Central memory CD8-positive, alpha-beta T cell (primary cell): Measurements from ENCODE around the gene CCDC74A.

ENCODE experiments used
- ATAC-seq: fragments of 150-1000 bp; cut with Tn5 transposase; replicated peaks from 2 replicates; pipeline ENCODE4 v1.10.0; 2022; ENCODE audit warnings: mild to moderate bottlenecking, moderate FRiP score, moderate number of reproducible peaks; ENCODE audit not compliant: poor library complexity, severe bottlenecking; ENCODE audit errors: extremely low read depth
- DNase-seq, 2 donors: peaks; one replicate each; pipeline ENCODE4 v3.0.0; 2021; ENCODE audit warnings: low spot score in 2 of 2
- H3K27ac Mint-ChIP-seq: one replicate; pipeline ENCODE4 v1.8.0; 2022; ENCODE audit warnings: low read depth, mild to moderate bottlenecking, moderate library complexity, mixed read lengths
- H3K27me3 Mint-ChIP-seq: one replicate; pipeline ENCODE4 v1.8.0; 2022; ENCODE audit warnings: mixed read lengths
- H3K36me3 Mint-ChIP-seq: one replicate; pipeline ENCODE4 v1.8.0; 2022; ENCODE audit warnings: mild to moderate bottlenecking, moderate library complexity, mixed read lengths; ENCODE audit not compliant: insufficient read depth
- H3K4me1 Mint-ChIP-seq: one replicate; pipeline ENCODE4 v1.8.0; 2022; ENCODE audit warnings: mixed read lengths
- H3K4me3 Mint-ChIP-seq: one replicate; pipeline ENCODE4 v1.8.0; 2022; ENCODE audit warnings: mild to moderate bottlenecking, moderate library complexity, mixed read lengths
- H3K9me3 Mint-ChIP-seq: one replicate; pipeline ENCODE4 v1.8.0; 2022; ENCODE audit warnings: mixed read lengths

The CCDC74A gene

DNA sequence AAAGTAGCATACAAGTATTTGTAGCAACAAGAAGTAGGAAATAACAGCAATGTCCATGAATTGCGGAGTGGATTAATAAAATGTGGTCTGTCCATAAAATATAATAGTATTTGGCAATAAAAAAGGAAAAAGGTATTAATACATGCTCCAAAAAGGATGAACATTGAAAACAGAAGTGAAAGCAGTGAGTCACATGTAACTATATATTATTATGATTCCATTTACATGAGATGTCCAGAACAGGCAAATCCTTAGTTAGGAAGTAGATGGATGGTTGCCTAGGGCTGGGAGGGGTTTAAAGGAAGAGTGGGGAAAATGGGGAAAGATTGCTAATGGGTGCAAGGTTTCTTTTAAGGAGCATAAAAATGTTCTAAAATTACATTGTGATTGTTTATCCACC is 44.5 kb downstream of the CCDC74A start:
- Mint-ChIP-seq H3K9me3 (no peaks in the 10 kb centered on the region), H3K27ac (no peak overlapping the region), H3K27me3 (peaks cover 72% of the 10 kb centered on the region), H3K36me3 (no peaks in the 10 kb centered on the region), H3K4me3 (no peak overlapping the region), H3K4me1 (no peaks in the 10 kb centered on the region)
- no peak for ATAC-seq
- DNase-seq, result no peak

DNA sequence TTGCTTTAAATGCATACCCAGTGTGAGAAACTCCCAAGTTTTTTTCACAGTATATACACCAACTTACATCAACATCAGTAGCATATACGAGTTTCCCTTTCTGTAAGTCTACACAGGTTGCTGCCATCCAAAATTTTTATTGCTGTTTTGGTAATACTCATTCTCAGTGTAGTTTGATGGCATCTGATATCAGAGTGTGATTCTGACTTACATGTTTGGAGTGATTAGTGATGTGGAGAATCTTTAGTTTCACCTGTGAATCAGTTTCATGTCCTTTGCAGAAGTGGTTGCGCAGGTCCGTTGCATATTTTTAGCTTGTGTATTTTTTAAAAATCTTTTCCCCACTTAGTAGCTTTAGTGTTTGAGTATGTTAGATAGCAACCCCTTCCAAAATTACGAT is 50.1 kb downstream of the CCDC74A start:
- Mint-ChIP-seq H3K4me1 (no peaks in the 10 kb centered on the region), H3K9me3 (no peaks in the 10 kb centered on the region), H3K36me3 (no peaks in the 10 kb centered on the region), H3K4me3 (no peak overlapping the region), H3K27me3 (peaks cover 74% of the 10 kb centered on the region), H3K27ac (no peak overlapping the region)
- ATAC-seq (no peak), DNase-seq (no peak)

DNA sequence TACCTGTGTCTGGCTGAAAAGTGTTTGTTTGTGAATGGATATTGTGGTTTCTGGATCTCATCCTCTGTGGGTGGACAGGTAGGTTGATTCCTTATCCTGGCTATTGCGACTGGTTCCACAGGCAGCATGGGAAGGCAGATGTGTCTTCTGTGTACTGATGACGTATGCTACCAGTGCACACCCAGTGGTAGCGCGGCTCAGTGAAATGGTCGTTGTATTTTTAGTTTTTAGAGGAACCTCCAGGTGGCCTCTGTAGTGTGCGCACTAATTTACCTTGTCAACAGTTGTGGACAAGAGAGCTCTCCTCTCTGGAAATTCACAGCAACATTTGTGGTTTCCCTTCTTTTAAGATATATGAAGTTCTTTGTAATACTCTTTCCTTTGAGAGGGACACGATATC is 52.5 kb downstream of the CCDC74A start:
- no peaks in the 10 kb centered on the region for H3K36me3 Mint-ChIP-seq
- no peaks in the 10 kb centered on the region for H3K9me3 Mint-ChIP-seq
- ATAC-seq (no peak), DNase-seq (no peak)
- H3K4me1 Mint-ChIP-seq, result no peaks in the 10 kb centered on the region
- H3K27me3 Mint-ChIP-seq, result peaks cover 75% of the 10 kb centered on the region
- no peak overlapping the region for H3K27ac Mint-ChIP-seq
- no peak overlapping the region for H3K4me3 Mint-ChIP-seq
